ENCODE measurements around the gene SPINDOC.
"Not testable (repeated sequence)": the region's sequence is repeated elsewhere in the genome, so short reads cannot be mapped to it uniquely, and the experiment has no call there.

SPINDOC gene

GRCh38 chr11:63858628-63859550, 45.6 kb downstream of the SPINDOC start:
- DNase-seq = no peak

GRCh38 chr11:63862923-63863322, 49.7 kb downstream of the SPINDOC start:
- DNase-seq = no peak

GRCh38 chr11:63863620-63864019, 50.4 kb downstream of the SPINDOC start:
- not testable (repeated sequence) for DNase-seq

GRCh38 chr11:63866211-63866610, 53.0 kb downstream of the SPINDOC start:
- DNase-seq = peak; percentile 88

GRCh38 chr11:63867511-63867910, 54.3 kb downstream of the SPINDOC start:
- no peak for DNase-seq

- no peak for DNase-seq
Measured at GRCh38 chr11:63868399-63869064, 55.3 kb downstream of the SPINDOC start.

- DNase-seq = no peak
Measured at GRCh38 chr11:63869171-63869591, 55.9 kb downstream of the SPINDOC start.

GRCh38 chr11:63869683-63870082, 56.4 kb downstream of the SPINDOC start:
- DNase-seq = peak; percentile 74

GRCh38 chr11:63870351-63871140, 57.3 kb downstream of the SPINDOC start:
- no peak for DNase-seq

- DNase-seq = peak; percentile 51
Measured at GRCh38 chr11:63871962-63872799, 58.9 kb downstream of the SPINDOC start.

- DNase-seq = no peak
Measured at GRCh38 chr11:63872800-63873197, 59.5 kb downstream of the SPINDOC start.

GRCh38 chr11:63873311-63873710, 60.1 kb downstream of the SPINDOC start:
- no peak for DNase-seq

GRCh38 chr11:63874511-63874910, 61.3 kb downstream of the SPINDOC start:
- no peak for DNase-seq

- no peak for DNase-seq
Measured at GRCh38 chr11:63875506-63876065, 62.3 kb downstream of the SPINDOC start.

GRCh38 chr11:63876616-63877015, 63.4 kb downstream of the SPINDOC start:
- no peak for DNase-seq

Data from CD4-positive, alpha-beta T cell treated with Interleukin-17A for 4 hours (primary cell).